HG02884 (cell line): ENCODE results near the gene FOXO6.

Experiments used
- ATAC-seq: cut with Tn5 transposase; IDR thresholded peaks from one replicate; pipeline ENCODE4 v1.9.1; 2021; ENCODE audit warnings: mild to moderate bottlenecking, moderate library complexity; ENCODE audit not compliant: unreplicated experiment

The FOXO6 gene

GRCh38 chr1:41423511-41424191 is 62.4 kb downstream of the FOXO6 start:
- ATAC-seq: no peak

- no peak for ATAC-seq
These were observed 63.4 kb downstream of the FOXO6 start for GRCh38 chr1:41424581-41425118.

- ATAC-seq: no peak
These were observed 64.1 kb downstream of the FOXO6 start for GRCh38 chr1:41425369-41425768.

- no peak for ATAC-seq
These were observed 65.1 kb downstream of the FOXO6 start for GRCh38 chr1:41426201-41426890.

- no peak for ATAC-seq
These were observed 66.1 kb downstream of the FOXO6 start for GRCh38 chr1:41427122-41427913.

- no peak for ATAC-seq
These were observed 66.9 kb downstream of the FOXO6 start for GRCh38 chr1:41427916-41428737.

- no peak for ATAC-seq
These were observed 67.8 kb downstream of the FOXO6 start for GRCh38 chr1:41428738-41429640.

GRCh38 chr1:41429641-41430035 is 68.4 kb downstream of the FOXO6 start:
- no peak for ATAC-seq

GRCh38 chr1:41430069-41430468 is 68.8 kb downstream of the FOXO6 start:
- ATAC-seq: no peak

- no peak for ATAC-seq
These were observed 69.3 kb downstream of the FOXO6 start for GRCh38 chr1:41430582-41430981.

GRCh38 chr1:41431490-41432350 is 70.5 kb downstream of the FOXO6 start:
- no peak for ATAC-seq
